LNCAP (cell line): Measurements from ENCODE around the gene PXDN.

Experiments used
- TF ChIP-seq, protein P1 (sequence below): fragments of 450-650 bp; IDR thresholded peaks from 2 replicates; pipeline ENCODE4 v1.5.1; 2017; ENCODE audit warnings: mild to moderate bottlenecking

The PXDN gene

DNA sequence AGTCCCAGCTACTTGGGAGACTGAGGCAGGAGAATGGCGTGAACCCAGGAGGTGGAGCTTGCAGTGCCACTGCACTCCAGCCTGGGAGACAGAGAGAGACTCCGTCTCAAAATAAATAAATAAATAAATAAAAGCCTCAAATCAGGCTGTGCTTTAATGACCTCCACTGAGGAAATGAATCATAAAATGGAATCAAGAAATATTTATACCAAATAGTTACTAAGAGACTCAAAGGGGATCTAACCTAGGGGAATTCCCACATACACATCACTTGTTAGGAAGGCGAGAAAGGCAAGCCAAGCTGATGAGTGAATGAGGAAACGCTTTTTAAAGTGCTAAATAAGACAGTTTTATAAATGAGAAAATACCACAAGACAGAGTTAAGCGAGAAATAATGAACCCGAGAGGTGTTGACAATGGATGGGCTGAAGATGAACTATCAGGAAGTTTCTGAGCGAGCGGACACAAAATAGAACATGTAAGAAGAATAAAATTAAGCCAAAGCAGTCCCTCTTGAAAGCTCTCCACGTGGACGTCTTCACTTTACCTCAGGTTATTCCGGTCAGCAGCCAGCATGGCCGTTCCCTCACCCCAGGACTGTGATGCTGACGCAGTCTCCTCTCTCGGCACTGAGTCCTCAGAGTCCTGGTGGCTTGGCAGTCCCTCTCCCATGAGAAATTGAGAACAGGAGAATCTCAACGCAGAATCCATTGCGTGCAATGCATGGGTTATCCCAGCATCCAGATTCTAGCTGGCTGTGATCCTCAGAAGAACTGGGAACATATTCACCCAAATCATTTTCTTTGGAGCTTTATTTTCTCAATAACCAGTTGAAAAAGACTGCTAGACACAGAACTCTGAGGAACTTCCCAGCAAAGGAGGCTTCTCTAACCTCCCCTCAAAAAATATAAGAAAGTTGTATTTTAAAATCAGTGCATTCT is 22.3 kb downstream of the PXDN start:
- TF ChIP-seq, protein P1, sequence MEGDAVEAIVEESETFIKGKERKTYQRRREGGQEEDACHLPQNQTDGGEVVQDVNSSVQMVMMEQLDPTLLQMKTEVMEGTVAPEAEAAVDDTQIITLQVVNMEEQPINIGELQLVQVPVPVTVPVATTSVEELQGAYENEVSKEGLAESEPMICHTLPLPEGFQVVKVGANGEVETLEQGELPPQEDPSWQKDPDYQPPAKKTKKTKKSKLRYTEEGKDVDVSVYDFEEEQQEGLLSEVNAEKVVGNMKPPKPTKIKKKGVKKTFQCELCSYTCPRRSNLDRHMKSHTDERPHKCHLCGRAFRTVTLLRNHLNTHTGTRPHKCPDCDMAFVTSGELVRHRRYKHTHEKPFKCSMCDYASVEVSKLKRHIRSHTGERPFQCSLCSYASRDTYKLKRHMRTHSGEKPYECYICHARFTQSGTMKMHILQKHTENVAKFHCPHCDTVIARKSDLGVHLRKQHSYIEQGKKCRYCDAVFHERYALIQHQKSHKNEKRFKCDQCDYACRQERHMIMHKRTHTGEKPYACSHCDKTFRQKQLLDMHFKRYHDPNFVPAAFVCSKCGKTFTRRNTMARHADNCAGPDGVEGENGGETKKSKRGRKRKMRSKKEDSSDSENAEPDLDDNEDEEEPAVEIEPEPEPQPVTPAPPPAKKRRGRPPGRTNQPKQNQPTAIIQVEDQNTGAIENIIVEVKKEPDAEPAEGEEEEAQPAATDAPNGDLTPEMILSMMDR, result no peak

DNA sequence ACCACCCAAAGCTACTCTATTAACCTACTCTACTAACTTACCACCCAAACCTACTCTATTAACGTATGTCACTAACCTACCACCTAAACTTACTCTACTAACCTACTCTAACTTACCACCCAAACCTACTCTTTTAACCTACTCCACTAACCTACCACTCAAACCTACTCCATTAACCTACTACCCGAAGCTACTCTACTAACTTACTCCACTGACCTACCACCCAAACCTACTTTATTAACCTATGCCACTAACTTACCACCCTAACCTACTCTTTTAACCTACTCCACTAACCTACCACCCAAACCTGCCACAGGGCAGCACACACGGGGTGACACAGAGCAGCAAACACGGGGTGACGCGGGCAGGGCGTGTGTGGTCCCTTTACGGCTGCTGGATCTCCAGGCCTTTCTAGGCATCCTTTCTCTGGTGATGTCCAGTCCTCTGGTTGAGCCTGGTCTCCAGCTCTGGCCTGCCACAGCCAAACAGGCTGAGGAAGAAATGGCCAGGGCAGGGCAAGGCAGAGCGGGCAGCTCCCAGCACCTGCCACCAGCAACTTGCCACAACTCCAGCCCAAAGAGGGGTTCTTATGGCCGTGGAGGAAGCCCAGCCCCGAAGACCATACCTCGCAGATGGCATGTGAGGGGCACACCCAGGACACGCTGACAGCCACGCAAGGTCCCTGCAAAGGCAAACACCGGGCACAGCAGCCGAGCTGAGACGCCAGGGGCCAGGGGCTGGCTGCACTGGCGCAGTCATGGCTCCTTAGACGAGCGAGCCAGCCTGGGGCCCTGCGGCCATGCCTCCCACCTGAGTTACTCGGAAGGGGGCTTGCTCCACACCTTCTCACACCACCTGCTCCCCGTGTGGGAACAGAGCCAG is 25.7 kb downstream of the PXDN start:
- TF ChIP-seq, protein P1, result no peak

DNA sequence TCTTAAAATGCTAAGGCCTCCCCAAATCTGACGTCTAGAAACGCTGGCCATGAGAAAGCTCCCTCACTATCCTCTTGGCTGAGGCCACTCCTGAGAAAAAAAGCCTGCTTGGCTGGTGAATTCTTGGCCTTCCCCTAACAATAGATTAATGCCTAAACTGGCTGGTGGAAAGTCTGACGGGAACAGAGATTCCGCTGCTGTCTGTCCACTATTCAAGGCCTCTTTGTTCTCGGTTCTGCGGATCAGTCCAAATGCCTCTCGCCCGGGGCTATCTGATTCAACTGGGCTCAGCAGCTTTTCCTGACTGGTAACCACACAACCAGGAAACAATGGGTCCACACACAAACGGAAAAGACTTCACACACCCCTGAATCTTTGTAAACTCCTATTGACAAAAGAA is 27.2 kb downstream of the PXDN start:
- TF ChIP-seq, protein P1, result no peak

DNA sequence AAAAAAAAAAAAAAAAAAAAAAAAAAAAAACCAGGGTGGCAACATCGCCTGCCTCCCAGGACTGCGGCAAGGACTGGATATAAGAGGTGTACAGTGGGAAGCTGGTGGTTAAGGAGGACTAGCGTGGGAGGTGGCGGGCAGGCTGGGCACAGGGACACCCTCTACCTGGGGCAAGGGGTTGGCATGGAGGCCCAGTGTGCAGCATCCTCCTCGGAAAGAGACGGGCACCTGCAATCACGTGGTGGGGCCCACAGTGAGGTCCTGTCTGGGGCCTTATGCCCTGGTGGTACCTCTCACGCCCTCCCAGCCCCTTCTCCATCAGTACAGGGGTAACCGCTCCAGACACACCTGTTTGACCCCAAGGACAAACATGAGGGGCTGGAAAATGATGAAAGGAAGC is 27.9 kb downstream of the PXDN start:
- TF ChIP-seq, protein P1, result no peak

DNA sequence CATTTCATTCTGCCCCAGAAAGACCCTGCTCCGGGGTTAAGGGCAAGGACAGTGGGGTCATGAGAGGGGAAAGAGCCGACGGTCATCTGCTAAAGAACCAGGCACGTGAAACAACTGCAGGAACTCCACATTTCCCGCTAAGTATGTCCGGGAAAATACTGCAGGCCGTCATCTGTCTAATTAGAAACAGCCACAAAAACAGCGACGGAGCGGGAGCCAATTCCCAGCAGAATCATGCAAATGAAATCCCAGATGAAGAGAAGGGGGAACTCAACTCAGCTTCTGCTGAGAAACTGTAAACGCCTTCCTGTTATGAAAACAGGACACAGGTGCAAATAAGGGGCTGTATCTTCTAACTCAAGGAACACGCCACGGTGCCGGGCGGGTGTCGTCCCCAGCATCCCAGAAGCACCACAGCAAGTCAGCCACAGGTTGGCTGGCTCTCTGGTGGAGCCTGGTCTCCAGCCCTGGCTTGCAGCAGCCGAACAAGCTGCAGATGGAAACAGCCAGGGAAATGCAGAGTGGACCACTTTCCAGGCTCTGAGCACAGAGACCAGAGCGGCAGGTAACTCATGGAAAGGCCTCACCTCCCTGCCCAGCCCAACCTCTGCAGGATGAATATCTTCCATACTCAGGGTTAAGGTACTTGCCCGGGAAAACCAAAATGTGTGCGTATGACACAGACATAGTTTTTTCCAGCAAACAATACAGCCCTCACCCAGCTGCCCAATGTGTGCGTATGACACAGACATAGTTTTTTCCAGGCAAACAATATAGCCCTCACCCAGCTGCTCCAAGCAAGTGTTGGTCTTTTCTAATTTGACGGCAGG is 28.9 kb downstream of the PXDN start:
- TF ChIP-seq, protein P1, result no peak

DNA sequence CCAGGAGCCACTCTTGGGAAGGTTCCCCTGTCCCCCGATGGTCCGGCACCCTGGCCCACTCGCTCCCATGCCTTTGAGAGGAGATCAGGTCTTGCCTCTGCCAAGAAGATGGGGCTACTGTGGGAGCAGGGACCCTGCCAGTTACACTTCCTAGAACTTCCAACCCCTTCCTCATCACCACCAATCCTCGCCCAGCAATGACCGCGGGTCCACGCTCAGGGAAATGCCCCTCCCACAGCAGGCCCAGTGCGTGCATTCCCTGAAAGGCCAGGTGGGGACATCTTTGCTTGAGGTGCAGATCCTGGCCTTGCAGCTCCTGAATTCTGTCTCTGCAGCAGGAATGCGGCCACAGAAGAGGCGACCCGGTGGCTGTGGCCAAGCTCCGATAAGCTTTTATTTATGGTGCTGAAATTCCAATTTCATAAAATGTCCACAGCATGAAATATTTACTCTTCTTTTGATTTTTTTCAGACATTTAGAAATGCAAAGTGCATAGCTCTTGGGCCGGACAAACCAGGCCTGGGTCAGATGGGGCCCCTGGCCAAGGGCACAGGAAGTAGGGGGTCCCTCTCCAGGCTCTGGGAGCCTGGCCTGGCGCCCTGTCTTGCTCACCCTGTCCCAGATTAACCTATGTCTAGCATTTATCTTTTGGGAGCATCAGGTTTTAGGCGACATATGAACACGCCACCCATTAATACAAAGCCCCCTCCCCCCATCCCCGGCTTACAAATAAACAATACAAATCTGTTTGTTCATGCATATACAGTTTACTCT is 29.8 kb downstream of the PXDN start:
- TF ChIP-seq, protein P1, result no peak
